HUES64 (cell line): Measurements from ENCODE around the gene G6PD.
"Not testable (repeated sequence)": the region's sequence is repeated elsewhere in the genome, so short reads cannot be mapped to it uniquely, and the experiment has no call there.

ENCODE experiments used
- H3K27ac ChIP-seq: 2 replicates; pipeline ENCODE4 v1.7.0; 2013; ENCODE audit warnings: low read depth, low read length, inconsistent platforms
- H3K27me3 ChIP-seq: 2 replicates; pipeline ENCODE4 v1.6.1; 2013; ENCODE audit warnings: mild to moderate bottlenecking, low read length; ENCODE audit not compliant: insufficient read depth
- H3K36me3 ChIP-seq: 2 replicates; pipeline ENCODE4 v1.6.1; 2013; ENCODE audit warnings: mild to moderate bottlenecking, low read length; ENCODE audit not compliant: insufficient read depth
- H3K4me1 ChIP-seq: 2 replicates; pipeline ENCODE4 v1.6.1; 2013; ENCODE audit warnings: mild to moderate bottlenecking, low read length, moderate library complexity; ENCODE audit not compliant: insufficient read depth
- H3K4me3 ChIP-seq: 2 replicates; pipeline ENCODE4 v1.5.1; 2013; ENCODE audit warnings: mild to moderate bottlenecking, low read length, moderate library complexity
- H3K9ac ChIP-seq: 2 replicates; pipeline ENCODE4 v1.6.1; 2013; ENCODE audit warnings: mild to moderate bottlenecking, low read depth, low read length
- H3K9me3 ChIP-seq: 2 replicates; pipeline ENCODE4 v1.6.1; 2013; ENCODE audit warnings: low read depth, low read length; ENCODE audit not compliant: insufficient read depth
- WGBS: fragments of 150-250, 120-280 bp; methylation state at CpG from one replicate; pipeline ENCODE4 v1.1.7; 2013; ENCODE audit warnings: missing lambda C conversion rate; 5-methylcytosine and 5-hydroxymethylcytosine counted together

Gene G6PD

DNA sequence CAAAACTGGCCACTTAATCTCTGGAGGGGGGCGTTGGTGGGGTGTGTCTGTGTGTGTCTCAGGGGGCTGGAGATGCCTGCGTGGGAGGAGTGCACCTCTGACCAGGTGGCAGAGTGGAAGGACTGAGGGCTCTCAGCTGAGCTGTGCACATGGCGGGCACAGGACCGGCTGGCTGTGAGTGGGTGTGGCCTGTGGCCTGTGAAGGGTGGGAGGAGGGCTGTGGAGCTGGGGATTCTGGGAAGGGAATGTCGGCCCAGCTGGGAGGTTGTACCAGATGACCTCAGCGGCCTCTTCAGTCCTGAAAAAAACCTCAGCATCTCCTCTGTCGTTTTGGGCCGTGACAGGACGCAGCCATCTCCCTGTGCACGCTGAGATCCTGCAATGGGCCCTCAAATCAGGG is 15.6 kb upstream of the G6PD start:
- not testable (repeated sequence) for H3K4me3 ChIP-seq, H3K27ac ChIP-seq, H3K36me3 ChIP-seq, H3K27me3 ChIP-seq, H3K9me3 ChIP-seq, H3K4me1 ChIP-seq, H3K9ac ChIP-seq
- WGBS = no CpG with 5 or more reads among the region's 10 CpGs

DNA sequence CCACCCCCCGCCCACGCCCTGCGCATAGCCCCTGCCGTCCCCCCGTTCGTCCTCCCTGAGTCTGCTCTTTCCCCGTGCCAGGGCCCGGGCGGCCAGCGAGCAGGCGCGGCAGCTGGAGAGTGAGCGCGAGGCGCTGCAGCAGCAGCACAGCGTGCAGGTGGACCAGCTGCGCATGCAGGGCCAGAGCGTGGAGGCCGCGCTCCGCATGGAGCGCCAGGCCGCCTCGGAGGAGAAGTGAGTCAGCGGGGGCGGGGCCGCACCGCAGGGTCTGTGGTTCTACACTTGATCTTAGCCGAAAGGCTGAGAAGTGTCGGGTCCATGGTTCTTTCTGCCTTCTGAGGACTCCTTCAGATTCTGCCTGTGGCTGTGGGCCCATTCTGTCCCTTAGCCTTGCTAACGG is 13.7 kb upstream of the G6PD start:
- H3K27me3 ChIP-seq, H3K9me3 ChIP-seq, H3K9ac ChIP-seq, H3K4me1 ChIP-seq, H3K36me3 ChIP-seq, H3K27ac ChIP-seq, H3K4me3 ChIP-seq: not testable (repeated sequence)
- 64% methylated on average over 6 of the region's 31 CpGs for WGBS

DNA sequence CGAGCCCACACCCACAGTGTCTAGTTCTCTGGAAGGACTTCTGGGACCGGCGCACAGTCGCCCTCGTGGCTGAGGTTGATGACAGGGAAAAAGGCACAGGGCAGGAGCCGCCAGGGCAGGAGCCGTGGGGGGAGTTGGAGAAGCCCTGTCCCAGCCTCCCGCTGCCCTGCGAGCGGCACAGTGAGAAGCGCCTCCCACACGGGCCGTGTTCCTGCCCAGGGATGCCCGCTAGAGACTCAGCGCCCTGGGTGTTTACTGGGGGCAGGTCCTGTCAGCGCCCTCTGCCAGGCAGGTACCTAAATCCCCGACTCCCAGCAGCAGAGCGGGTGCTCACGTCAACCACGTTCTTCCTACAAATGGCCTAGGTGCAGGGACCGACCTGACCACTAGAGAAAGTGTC is 12.2 kb upstream of the G6PD start:
- WGBS = 81% methylated on average over 6 of the region's 21 CpGs
- H3K4me3 ChIP-seq = not testable (repeated sequence)

DNA sequence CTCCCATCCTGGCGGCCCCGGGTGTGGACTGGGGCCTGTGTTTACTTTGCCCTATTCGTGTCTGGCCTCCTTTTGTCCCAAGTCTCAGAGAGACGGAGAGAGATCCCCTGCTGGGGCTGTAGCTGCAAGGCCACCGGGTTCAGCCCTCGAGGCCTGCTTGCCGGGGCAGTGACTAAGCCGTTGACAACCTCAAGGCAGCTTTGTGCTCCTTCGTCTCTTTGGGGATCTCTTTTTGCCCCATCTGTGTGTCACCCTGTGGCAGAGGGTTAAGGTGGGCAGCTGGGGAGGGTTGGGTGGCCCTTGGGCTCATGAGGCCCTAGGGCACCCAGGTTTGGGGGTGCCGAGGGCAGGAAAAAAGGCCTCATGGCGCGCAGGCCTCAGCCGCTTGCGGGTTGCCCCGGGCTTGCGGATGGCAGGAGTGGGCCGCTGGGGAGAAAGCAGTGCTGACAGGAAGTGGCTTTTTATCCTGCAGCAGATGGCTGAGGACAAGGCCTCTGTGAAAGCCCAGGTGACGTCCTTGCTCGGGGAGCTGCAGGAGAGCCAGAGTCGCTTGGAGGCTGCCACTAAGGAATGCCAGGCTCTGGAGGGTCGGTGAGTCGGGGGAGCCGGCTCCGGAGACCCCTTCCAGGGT is 11.5 kb upstream of the G6PD start:
- not testable (repeated sequence) for H3K9ac ChIP-seq
- WGBS = no CpG with 5 or more reads among the region's 24 CpGs

More for the DNA sequence above, 12.2 kb upstream of the G6PD start:
- H3K36me3 ChIP-seq, H3K27me3 ChIP-seq, H3K4me1 ChIP-seq, H3K9ac ChIP-seq, H3K9me3 ChIP-seq, H3K27ac ChIP-seq: not testable (repeated sequence)

DNA sequence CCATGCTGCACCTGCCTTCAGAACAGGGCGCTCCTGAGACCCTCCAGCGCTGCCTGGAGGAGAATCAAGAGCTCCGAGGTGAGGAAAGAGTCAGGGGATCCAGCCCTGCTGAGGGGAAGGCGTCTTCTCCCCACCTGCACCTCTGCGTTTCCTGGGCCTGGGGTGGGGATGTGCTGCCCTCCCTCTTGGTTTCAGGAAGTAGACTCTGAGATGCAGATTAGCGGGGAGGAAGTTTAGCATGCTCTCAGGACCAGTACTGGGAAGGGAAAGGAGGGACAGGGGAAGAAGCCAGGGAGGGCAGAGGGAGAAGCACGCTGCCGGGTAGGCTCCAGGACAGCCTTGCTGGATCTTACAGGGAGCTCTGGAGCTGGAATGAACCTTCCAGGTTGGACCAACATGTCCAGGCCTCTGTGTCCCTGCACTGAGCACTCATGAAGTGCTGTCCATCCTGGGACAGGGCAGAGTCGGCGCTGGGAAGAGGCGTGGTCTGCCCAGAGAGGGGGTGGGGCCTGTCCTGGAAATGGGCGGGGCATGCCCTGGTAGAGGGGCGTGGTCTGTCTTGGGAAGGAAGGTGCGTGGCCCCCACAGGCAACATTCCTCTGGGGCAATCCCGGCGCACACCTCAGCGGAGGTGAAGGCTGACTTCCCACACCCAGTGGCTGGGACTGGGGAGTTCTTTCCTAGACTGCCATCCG is 5.6 kb upstream of the G6PD start:
- H3K27ac ChIP-seq, H3K9me3 ChIP-seq, H3K9ac ChIP-seq, H3K4me3 ChIP-seq, H3K4me1 ChIP-seq, H3K36me3 ChIP-seq, H3K27me3 ChIP-seq: not testable (repeated sequence)
- WGBS = 89% methylated on average over 8 of the region's 18 CpGs

More for the DNA sequence above, 11.5 kb upstream of the G6PD start:
- H3K4me3 ChIP-seq, H3K4me1 ChIP-seq, H3K9me3 ChIP-seq, H3K27ac ChIP-seq, H3K36me3 ChIP-seq, H3K27me3 ChIP-seq: not testable (repeated sequence)

DNA sequence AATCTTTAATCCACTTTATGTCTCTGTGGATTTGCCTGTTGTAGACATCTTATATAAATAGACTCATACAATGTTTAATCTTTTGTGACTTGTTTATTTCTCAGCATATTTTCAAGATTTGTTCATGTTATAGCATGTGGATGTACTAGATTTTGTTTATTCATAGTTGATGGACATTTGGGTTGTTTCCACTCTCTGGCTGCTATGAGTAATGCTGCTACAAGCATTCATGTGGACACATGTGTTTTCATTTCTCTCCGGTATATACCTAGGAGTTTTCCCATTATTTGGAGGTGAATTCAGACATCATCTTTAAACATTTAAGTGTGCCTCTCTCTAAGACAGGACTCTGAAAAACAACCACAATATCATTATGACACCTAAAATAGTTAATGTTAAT is 3.1 kb upstream of the G6PD start:
- WGBS = 100% methylated on average over 1 of the region's 1 CpG
- H3K4me1 ChIP-seq = no peaks in the 10 kb centered on the region
- H3K27me3 ChIP-seq = no peaks in the 10 kb centered on the region
- no peaks in the 10 kb centered on the region for H3K9me3 ChIP-seq
- H3K4me3 ChIP-seq = no peak overlapping the region
- peaks cover 6% of the 10 kb centered on the region for H3K36me3 ChIP-seq
- H3K27ac ChIP-seq = no peak overlapping the region
- H3K9ac ChIP-seq = no peak overlapping the region

DNA sequence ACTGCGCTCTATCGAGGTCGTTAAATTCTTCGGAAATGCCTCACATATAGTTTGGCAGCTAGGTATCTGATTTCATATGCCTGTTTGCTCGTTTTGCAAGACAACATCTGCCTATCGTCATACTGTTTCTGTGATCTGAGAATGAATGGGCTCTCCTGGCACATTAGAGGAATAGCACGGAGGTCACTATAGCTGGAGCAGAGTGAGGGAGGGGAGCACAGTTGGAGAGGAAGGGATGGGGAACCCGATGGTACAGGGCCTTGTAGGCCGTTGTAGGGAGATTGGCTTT is 1.3 kb upstream of the G6PD start:
- H3K4me3 ChIP-seq = peak overlapping the region; percentile 90
- peaks cover 16% of the 10 kb centered on the region for H3K36me3 ChIP-seq
- H3K27me3 ChIP-seq = no peaks in the 10 kb centered on the region
- H3K27ac ChIP-seq = peak overlapping the region; percentile 96; the same call in 1 of the 2 replicates
- no peaks in the 10 kb centered on the region for H3K4me1 ChIP-seq
- WGBS = under 1% methylated on average over 9 of the region's 9 CpGs
- H3K9ac ChIP-seq = peak overlapping the region; percentile 81
- no peaks in the 10 kb centered on the region for H3K9me3 ChIP-seq

DNA sequence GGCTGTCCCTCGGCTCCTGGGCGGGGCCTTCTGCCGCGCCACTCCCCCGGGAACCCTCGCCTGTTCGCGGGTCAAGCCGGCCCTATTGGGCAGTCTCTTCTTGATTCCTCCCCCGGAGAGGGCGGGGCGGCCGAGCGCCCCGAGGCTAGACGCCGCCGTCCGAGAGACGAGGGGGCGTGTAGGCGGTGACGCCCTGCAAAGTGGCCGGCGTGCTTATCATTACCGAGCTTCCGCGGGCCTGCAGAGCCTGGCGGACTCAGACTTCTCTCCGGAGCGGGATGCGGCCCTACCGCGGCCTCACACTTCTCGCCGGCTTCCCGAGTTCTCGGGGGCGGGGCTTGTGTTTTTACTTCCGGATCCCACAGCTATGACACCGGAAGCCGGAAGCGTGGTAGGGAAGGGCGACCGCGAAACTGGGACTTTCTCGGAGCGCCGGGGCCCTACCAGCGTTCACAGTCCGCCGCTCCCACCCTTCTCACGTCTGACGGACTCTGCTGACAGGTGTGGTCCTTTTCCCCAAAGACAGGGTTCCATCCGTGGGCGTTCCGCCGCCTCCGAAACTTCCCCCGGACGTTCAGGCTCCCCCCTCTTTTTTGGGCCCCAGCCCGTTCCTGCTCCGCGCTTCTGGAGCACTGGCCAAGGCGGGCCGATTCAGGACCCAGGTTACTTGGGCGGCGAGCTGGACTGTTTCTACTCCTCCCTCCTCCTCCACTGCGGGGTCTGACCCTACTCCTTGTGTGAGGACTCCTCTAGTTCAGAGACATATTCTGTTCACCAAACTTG is 790 bp upstream of the G6PD start, which contains the start of gene IKBKG:
Gene IKBKG (plus strand): TSS at position 376 of the 783 bp plus-strand sequence. CDS start 4,383 bp downstream, outside the sequence.
- no peaks in the 10 kb centered on the region for H3K27me3 ChIP-seq
- H3K9ac ChIP-seq = peak within 1 kb of the TSS; percentile 89
- peaks cover 16% of the 10 kb centered on the region for H3K36me3 ChIP-seq
- peak within 1 kb of the TSS; percentile 96 for H3K27ac ChIP-seq
- no peaks in the 10 kb centered on the region for H3K4me1 ChIP-seq
- WGBS = under 1% methylated on average over 69 of the region's 69 CpGs
- peak within 1 kb of the TSS; percentile 90 for H3K4me3 ChIP-seq
- H3K9me3 ChIP-seq = no peaks in the 10 kb centered on the region

DNA sequence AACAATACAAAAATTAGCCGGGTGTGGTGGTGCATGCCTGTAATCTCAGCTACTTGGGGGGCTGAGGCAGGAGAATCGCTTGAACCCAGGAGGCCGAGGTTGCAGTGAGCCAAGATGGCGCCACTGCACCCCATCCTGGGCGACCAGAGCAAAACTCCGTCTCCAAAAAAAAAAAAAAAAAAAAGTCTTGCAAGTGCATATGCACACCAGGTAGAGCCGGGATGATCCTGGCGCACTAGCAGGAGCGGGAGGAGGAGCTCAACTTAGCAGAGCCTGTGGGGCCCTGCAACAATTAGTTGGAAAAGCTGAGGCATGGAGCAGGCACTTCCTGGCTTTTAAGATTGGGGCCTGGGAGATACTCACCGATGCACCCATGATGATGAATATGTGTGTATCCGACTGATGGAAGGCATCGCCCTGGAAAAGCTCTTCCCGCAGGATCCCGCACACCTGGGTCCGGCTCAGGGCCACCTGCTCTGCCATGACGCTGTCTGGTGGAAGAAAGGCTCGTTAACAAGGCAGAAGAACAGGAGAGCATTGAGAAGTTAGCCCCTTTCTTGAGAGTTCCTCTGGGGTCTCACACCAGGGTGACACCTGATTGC is 872 bp downstream of the G6PD start:
- Histone ChIP-seq H3K36me3 (peaks cover 23% of the 10 kb centered on the region), H3K4me3 (peak overlapping the region; percentile 90), H3K9ac (peak overlapping the region; percentile 89; the same call in 1 of the 2 replicates), H3K27me3 (no peaks in the 10 kb centered on the region), H3K27ac (no peak overlapping the region), H3K4me1 (no peaks in the 10 kb centered on the region), H3K9me3 (no peaks in the 10 kb centered on the region)
- 93% methylated on average over 17 of the region's 17 CpGs for WGBS

DNA sequence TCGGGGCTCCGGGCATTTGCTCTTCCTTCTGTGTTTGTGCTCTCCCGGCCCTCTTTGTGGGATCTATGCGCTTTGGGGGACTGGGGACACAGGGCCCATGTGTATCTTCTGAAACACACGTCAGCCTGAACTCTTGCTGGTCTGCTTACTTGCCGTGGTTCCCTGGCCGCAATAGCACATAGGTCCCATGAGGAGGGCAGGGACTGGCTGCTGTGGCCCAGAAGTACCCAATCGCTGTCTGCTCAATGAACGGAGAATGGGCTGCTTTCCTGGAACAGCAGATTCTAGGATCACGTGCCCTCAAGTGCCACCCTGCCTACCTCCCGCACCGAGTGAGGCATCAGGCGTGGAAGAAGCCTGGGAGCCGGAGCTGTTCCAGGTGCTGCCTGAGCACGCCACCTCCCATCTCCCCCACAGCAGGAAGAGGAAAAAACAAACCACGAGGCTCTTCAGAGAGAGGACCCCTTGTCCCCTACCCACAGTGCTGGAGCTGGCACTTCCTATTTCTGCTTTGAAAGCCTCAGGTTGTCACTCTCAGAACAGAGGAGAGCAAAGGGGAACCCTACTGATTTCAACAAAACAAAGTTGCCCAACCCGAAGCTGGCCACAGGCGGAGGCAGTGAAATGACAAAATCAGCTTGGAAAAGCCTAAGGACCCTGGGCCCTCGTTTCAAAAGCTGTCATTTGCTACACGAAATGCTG is 3.8 kb downstream of the G6PD start:
- Histone ChIP-seq H3K9ac (no peak overlapping the region), H3K4me1 (no peaks in the 10 kb centered on the region), H3K36me3 (peaks cover 23% of the 10 kb centered on the region), H3K27ac (no peak overlapping the region), H3K9me3 (no peaks in the 10 kb centered on the region), H3K4me3 (no peak overlapping the region), H3K27me3 (no peaks in the 10 kb centered on the region)
- 93% methylated on average over 19 of the region's 20 CpGs for WGBS
